Activated effector memory CD4-positive, alpha-beta T cell treated with Interleukin-2 at 50 U/mL for 16 hours (primary cell): ENCODE measurements around the gene EIF4H.
A peak's percentile ranks its signal among the peaks of the same experiment; 100 is the strongest.
"Not testable (repeated sequence)": the region's sequence is repeated elsewhere in the genome, so short reads cannot be mapped to it uniquely, and the experiment has no call there.

Experiments
- DNase-seq: peaks from one replicate; pipeline ENCODE4 v3.0.0-alpha.2; 2020

EIF4H gene

GRCh38 chr7:74202841-74203556 lies 28.8 kb downstream of the EIF4H start:
- no peak for DNase-seq

GRCh38 chr7:74203956-74204618 lies 29.9 kb downstream of the EIF4H start:
- no peak for DNase-seq

- DNase-seq: not testable (repeated sequence)
These were observed 31.9 kb downstream of the EIF4H start for GRCh38 chr7:74206052-74206451.

GRCh38 chr7:74206589-74207120 lies 32.5 kb downstream of the EIF4H start:
- peak; percentile 61 for DNase-seq

- no peak for DNase-seq
These were observed 33.4 kb downstream of the EIF4H start for GRCh38 chr7:74207586-74207985.

GRCh38 chr7:74208241-74208640 lies 34.1 kb downstream of the EIF4H start:
- not testable (repeated sequence) for DNase-seq

- DNase-seq: no peak
These were observed 38.5 kb downstream of the EIF4H start for GRCh38 chr7:74212661-74213060.

- DNase-seq: no peak
These were observed 40.9 kb downstream of the EIF4H start for GRCh38 chr7:74214816-74215630.

GRCh38 chr7:74215921-74216320 lies 41.8 kb downstream of the EIF4H start:
- no peak for DNase-seq

GRCh38 chr7:74216361-74216761 lies 42.2 kb downstream of the EIF4H start:
- no peak for DNase-seq

GRCh38 chr7:74217455-74218342 lies 43.5 kb downstream of the EIF4H start:
- DNase-seq: no peak

- no peak for DNase-seq
These were observed 44.2 kb downstream of the EIF4H start for GRCh38 chr7:74218343-74218698.

- DNase-seq: no peak
These were observed 45.3 kb downstream of the EIF4H start for GRCh38 chr7:74219416-74219815.

GRCh38 chr7:74220229-74220628 lies 46.1 kb downstream of the EIF4H start:
- DNase-seq: no peak

GRCh38 chr7:74221713-74222112 lies 47.6 kb downstream of the EIF4H start:
- no peak for DNase-seq

GRCh38 chr7:74222851-74223710 lies 48.9 kb downstream of the EIF4H start:
- no peak for DNase-seq

GRCh38 chr7:74223711-74224510 lies 49.8 kb downstream of the EIF4H start:
- no peak for DNase-seq

- no peak for DNase-seq
These were observed 50.3 kb downstream of the EIF4H start for GRCh38 chr7:74224511-74224832.

- DNase-seq: not testable (repeated sequence)
These were observed 50.8 kb downstream of the EIF4H start for GRCh38 chr7:74224907-74225306.

- DNase-seq: no peak
These were observed 51.2 kb downstream of the EIF4H start for GRCh38 chr7:74225400-74225799.

- DNase-seq: no peak
These were observed 52.5 kb downstream of the EIF4H start for GRCh38 chr7:74226633-74227032.
